Tibial artery (tissue), 4 donors: Measurements from ENCODE around the gene NEDD4L.

Experiments
- DNase-seq, 2 donors: peaks; one replicate each; pipeline ENCODE4 v3.0.0-alpha.2; 2019
- H3K27ac ChIP-seq, 2 donors: fragments of 200-600 bp; sonication (generic) in 1 of 2; 1 replicate in 1 of 2; 2 replicates in 1 of 2; pipeline ENCODE4 v1.5.1; 2018 to 2019; ENCODE audit warnings: mild to moderate bottlenecking in 1 of 2
- H3K27me3 ChIP-seq, 2 donors: fragments of 200-600 bp; sonication (generic) in 1 of 2; one replicate each; pipeline versions ENCODE4 v1.5.1 to v1.6.0; 2016 to 2019
- H3K36me3 ChIP-seq, 3 donors: fragments of 200-600 bp; sonication (generic) in 2 of 3; one replicate each; pipeline ENCODE4 v1.5.1; 2016 to 2019; ENCODE audit warnings: mild to moderate bottlenecking in 2 of 3
- H3K4me1 ChIP-seq, 4 donors: fragments of 200-600 bp; sonication (generic) in 2 of 4; 1 replicate in 3 of 4; 2 replicates in 1 of 4; pipeline ENCODE4 v1.5.1; 2016 to 2019
- H3K4me3 ChIP-seq, 2 donors: fragments of 200-600 bp; sonication (generic) in 1 of 2; 1 replicate in 1 of 2; 2 replicates in 1 of 2; pipeline ENCODE4 v1.5.1; 2018 to 2019; ENCODE audit warnings: mild to moderate bottlenecking in 2 of 2
- H3K9me3 ChIP-seq, 3 donors: fragments of 200-600 bp; sonication (generic) in 1 of 3; one replicate each; pipeline ENCODE4 v1.5.1; 2016 to 2019
- intact Hi-C: fragments of 100-400 bp; cut with DNase I; formaldehyde crosslinking; loops from one replicate; pipeline ENCODE4 v1.15.0; 2023; ENCODE audit warnings: low total_unique reads
- TF ChIP-seq, protein P1 (sequence below), 2 experiments: fragments of 200-600 bp in 1 of 2; fragments of 450-650 bp in 1 of 2; IDR thresholded peaks; one replicate each; pipeline ENCODE4 v1.5.1; 2017 to 2019; ENCODE audit warnings: antibody characterized with exemption in 2 of 2, mild to moderate bottlenecking in 1 of 2, moderate library complexity in 1 of 2

The NEDD4L gene

DNA sequence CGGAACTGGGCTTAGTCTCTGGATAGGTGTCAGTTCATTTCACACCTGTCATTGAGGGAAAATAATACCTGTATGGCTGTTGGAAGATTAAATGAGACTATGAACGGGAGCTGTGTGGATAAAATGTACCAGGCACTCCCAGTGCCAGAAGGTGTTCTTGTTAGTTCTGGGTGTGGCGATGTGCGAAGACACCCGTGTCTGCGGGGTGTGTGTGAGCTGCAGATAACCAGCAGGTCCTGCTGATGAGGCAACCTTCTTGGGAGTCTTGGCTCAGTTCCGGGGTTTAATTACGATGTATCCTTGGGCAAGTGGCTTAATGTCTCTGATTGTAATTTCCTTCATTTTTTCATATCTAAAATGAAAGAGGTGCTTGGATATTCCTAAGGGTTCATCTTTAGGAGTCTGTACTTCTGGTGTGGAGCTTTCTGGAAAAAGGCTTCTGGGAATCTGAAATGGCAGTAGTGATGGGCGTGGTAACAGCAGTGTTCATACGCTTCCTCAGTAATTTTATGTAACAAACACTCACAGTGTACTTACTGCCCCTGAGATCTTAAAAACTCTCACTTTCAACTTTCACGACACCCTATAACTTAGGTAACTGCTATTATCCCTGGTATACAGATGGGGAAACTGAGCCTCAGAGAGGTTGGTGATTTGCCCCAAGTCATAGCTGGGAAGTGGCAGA is 35.0 kb downstream of the NEDD4L start:
- intact Hi-C loops = no loop called here
- H3K4me1 ChIP-seq = no peaks in the 10 kb centered on the region
- H3K27me3 ChIP-seq = no peaks in the 10 kb centered on the region
- no peaks in the 10 kb centered on the region for H3K36me3 ChIP-seq
- no peak for DNase-seq
- TF ChIP-seq, protein P1, sequence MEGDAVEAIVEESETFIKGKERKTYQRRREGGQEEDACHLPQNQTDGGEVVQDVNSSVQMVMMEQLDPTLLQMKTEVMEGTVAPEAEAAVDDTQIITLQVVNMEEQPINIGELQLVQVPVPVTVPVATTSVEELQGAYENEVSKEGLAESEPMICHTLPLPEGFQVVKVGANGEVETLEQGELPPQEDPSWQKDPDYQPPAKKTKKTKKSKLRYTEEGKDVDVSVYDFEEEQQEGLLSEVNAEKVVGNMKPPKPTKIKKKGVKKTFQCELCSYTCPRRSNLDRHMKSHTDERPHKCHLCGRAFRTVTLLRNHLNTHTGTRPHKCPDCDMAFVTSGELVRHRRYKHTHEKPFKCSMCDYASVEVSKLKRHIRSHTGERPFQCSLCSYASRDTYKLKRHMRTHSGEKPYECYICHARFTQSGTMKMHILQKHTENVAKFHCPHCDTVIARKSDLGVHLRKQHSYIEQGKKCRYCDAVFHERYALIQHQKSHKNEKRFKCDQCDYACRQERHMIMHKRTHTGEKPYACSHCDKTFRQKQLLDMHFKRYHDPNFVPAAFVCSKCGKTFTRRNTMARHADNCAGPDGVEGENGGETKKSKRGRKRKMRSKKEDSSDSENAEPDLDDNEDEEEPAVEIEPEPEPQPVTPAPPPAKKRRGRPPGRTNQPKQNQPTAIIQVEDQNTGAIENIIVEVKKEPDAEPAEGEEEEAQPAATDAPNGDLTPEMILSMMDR (IDR thresholded peaks at IDR 0.05) = no peak
- no peak overlapping the region for H3K4me3 ChIP-seq
- no peak overlapping the region for H3K27ac ChIP-seq
- no peaks in the 10 kb centered on the region for H3K9me3 ChIP-seq

DNA sequence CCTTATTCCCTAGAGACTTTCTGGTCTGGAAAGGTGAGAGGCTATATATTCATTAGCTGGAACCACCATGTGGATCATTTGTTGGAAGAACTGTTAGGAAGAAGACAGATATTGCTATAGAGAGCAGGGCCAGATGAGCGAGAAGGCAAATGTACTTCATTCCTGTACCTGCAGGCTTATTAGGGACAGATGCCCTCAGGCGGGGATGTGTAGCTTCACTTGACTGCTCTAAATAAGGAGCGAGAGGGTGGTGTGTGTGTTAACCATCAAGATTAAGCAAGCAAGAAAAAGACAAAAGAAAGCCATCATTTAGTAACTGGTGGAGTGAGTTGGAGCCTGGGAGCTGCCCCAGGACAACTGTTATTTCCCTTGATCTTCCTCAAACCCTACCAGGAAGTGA is 36.4 kb downstream of the NEDD4L start:
- Histone ChIP-seq H3K27me3 (no peaks in the 10 kb centered on the region), H3K9me3 (no peaks in the 10 kb centered on the region), H3K36me3 (no peaks in the 10 kb centered on the region), H3K27ac (no peak overlapping the region), H3K4me1 (no peaks in the 10 kb centered on the region), H3K4me3 (no peak overlapping the region)
- intact Hi-C loops = no loop called here
- DNase-seq = no peak
- TF ChIP-seq, protein P1 (IDR thresholded peaks at IDR 0.05) = no peak

DNA sequence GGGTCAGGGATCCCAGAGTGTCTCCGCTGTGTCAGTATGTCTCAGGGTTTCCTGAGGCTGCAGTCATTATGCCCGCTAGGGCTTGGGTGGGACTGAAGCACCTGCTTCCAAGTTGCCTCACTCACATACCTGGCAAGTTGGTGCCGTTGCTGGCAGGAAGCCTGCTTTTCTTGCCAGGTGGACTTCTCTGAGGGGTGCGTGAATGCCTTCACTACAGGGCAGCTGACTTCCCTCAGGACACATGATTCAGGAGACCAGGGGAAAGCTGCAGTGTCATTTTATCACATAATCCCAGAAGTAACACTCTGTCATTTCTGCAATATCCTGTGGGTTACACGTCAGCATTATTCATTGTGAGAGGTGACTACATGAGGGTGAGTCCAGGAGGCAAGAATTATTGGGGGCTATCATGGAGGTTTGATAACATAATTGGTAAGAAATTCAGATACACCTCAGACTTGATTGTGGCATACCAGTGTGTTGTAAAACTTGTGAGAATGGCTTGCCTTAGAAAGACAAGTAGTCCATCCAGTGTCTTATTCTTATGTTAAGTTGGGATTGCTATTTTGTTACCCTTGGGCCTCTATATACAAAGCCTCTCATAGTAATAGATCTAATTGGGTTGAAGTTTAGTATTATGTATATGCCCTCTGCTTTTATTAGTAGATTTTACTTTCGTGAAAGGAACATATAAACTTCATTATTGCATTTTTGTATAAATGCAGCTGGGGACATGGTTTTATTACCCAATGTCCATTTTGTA is 44.1 kb downstream of the NEDD4L start:
- no peaks in the 10 kb centered on the region for H3K4me1 ChIP-seq
- H3K4me3 ChIP-seq = no peak overlapping the region
- no peaks in the 10 kb centered on the region for H3K36me3 ChIP-seq
- intact Hi-C loops = no loop called here
- TF ChIP-seq, protein P1 (IDR thresholded peaks at IDR 0.05) = no peak
- H3K9me3 ChIP-seq = no peaks in the 10 kb centered on the region
- H3K27me3 ChIP-seq = no peaks in the 10 kb centered on the region
- H3K27ac ChIP-seq = no peak overlapping the region
- no peak for DNase-seq

DNA sequence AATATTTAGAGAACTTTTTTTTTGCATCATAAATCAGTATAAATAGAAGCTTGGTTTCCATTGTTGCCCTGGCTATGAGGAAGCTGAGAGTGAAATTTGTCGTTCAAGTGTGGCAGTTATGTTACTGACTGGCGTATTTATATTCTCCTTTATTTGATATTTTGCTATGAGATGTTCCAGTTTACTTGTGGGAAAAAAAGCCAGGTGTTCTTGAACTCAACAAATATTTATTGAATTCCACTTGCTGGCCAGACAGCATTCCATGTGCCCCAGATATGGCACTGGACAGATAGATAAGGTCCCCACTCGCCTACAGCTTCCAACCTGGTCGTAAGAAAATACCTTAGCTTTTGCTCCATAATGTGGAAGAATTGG is 44.7 kb downstream of the NEDD4L start:
- intact Hi-C loops = no loop called here
- H3K4me1 ChIP-seq = no peaks in the 10 kb centered on the region
- TF ChIP-seq, protein P1 (IDR thresholded peaks at IDR 0.05) = no peak
- H3K36me3 ChIP-seq = no peaks in the 10 kb centered on the region
- H3K4me3 ChIP-seq = no peak overlapping the region
- H3K9me3 ChIP-seq = no peaks in the 10 kb centered on the region
- no peak overlapping the region for H3K27ac ChIP-seq
- DNase-seq = no peak
- no peaks in the 10 kb centered on the region for H3K27me3 ChIP-seq

DNA sequence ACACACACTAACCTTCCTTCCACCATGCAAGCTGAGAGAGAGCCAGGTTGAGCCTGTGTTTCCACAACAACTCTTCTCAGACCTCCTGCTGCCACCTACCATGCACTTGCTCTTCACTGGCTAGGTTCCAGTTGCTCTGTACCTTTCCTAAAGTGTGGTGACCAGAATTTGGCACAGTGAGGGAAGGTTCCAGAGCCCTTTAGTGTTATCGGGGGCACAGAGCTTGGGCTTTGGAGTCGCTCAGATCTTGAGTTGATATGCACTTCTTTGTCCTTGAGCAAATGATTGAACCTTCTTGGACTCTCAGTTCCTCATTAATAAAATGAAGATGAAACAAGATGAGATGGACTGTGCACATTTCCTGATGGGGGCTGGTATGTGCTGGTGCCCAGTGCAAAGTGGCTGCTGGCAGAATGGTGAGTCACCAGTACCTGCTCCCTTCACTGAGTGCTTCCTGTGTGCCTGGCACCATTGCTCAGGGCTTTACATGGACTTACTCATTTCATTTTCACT is 47.1 kb downstream of the NEDD4L start:
- H3K4me1 ChIP-seq = no peaks in the 10 kb centered on the region
- H3K36me3 ChIP-seq = no peaks in the 10 kb centered on the region
- intact Hi-C loops = no loop called here
- no peak overlapping the region for H3K4me3 ChIP-seq
- H3K9me3 ChIP-seq = no peaks in the 10 kb centered on the region
- TF ChIP-seq, protein P1 (IDR thresholded peaks at IDR 0.05) = no peak
- H3K27ac ChIP-seq = no peak overlapping the region
- no peaks in the 10 kb centered on the region for H3K27me3 ChIP-seq
- DNase-seq = no peak
